Smooth muscle cell (in vitro differentiated cells): ENCODE data around the gene LYPD6B. TPM values are rescaled to one million over a fixed set of nuclear protein-coding genes. Genes with fewer than 3 reads are reported as not detected.

ENCODE experiments used
- DNase-seq: peaks from one replicate; lab custom pipeline; 2025; ENCODE audit not compliant: unreplicated experiment; lab: John Stamatoyannopoulos, UW
- H2AFZ ChIP-seq: fragments of 200-600 bp; sonication (generic); 2 replicates; pipeline ENCODE4 v1.6.0; 2016; ENCODE audit warnings: antibody characterized with exemption, low read depth, mild to moderate bottlenecking
- H3F3A ChIP-seq: fragments of 200-600 bp; sonication (generic); 2 replicates; pipeline ENCODE4 v1.6.0; 2017; ENCODE audit warnings: antibody characterized with exemption, low read depth
- H3K27ac ChIP-seq: fragments of 200-600 bp; sonication (generic); 2 replicates; pipeline ENCODE4 v1.5.1; 2016; ENCODE audit warnings: low read depth, mild to moderate bottlenecking
- H3K27me3 ChIP-seq: fragments of 200-600 bp; sonication (generic); 2 replicates; pipeline ENCODE4 v1.6.1; 2016; ENCODE audit warnings: low read depth, mild to moderate bottlenecking
- H3K36me3 ChIP-seq: fragments of 200-600 bp; sonication (generic); 2 replicates; pipeline ENCODE4 v1.5.1; 2016; ENCODE audit warnings: low read depth
- H3K4me1 ChIP-seq: fragments of 200-600 bp; sonication (generic); 2 replicates; pipeline ENCODE4 v1.5.1; 2016; ENCODE audit warnings: low read depth
- H3K4me2 ChIP-seq: fragments of 200-600 bp; sonication (generic); 2 replicates; pipeline ENCODE4 v1.6.0; 2016; ENCODE audit warnings: mild to moderate bottlenecking
- H3K4me3 ChIP-seq: fragments of 200-600 bp; sonication (generic); 2 replicates; pipeline ENCODE4 v1.5.1; 2016; ENCODE audit warnings: mild to moderate bottlenecking
- H3K79me2 ChIP-seq: fragments of 200-600 bp; sonication (generic); 2 replicates; pipeline ENCODE4 v1.6.0; 2016; ENCODE audit warnings: low read depth, mild to moderate bottlenecking
- H3K9ac ChIP-seq: fragments of 200-600 bp; sonication (generic); 2 replicates; pipeline ENCODE4 v1.6.0; 2016; ENCODE audit warnings: low read depth
- H3K9me3 ChIP-seq: fragments of 200-600 bp; sonication (generic); replicated peaks from 2 replicates; pipeline ENCODE4 v1.5.1; 2016; ENCODE audit warnings: low read depth
- H4K20me1 ChIP-seq: fragments of 200-600 bp; sonication (generic); 2 replicates; pipeline ENCODE4 v1.6.0; 2016; ENCODE audit warnings: low read depth
- WGBS: methylation state at CpG from one replicate; pipeline ENCODE4 v1.1.7; 2016; ENCODE audit warnings: low lambda C conversion rate; 5-methylcytosine and 5-hydroxymethylcytosine counted together
- polyA plus RNA-seq: library from polyadenylated mRNA; unstranded; fragments of >200 nt; fragmentation: Nextera tagmentation; extraction: Ambion mirVana; gene quantifications from 2 replicates; pipeline ENCODE4 v1.2.1, GENCODE V29; 2016
- total RNA-seq: library from RNA; depleted of rRNA; stranded (reverse); fragments of >200 nt; gene quantifications from 2 replicates; pipeline ENCODE4 v1.2.3, GENCODE V29; 2014
- TF ChIP-seq, protein P1 (sequence below): fragments of 200-600 bp; sonication (generic); IDR thresholded peaks from 2 replicates; pipeline ENCODE4 v1.5.1; 2017; ENCODE audit warnings: borderline replicate concordance, mild to moderate bottlenecking, antibody characterized with exemption; ENCODE audit not compliant: insufficient read depth, poor library complexity, severe bottlenecking

Gene LYPD6B
- total and polyA plus RNA-seq, 2 experiments from 2014 or later, result 4.9 to 10.6 TPM

GRCh38 chr2:149036507-149037293 is 1.8 kb upstream of the LYPD6B start:
- Histone ChIP-seq H3F3A (no peaks in the 10 kb centered on the region), H3K36me3 (no peaks in the 10 kb centered on the region), H3K4me3 (no peak overlapping the region), H3K27ac (no peak overlapping the region), H3K27me3 (peaks cover 61% of the 10 kb centered on the region), H4K20me1 (no peaks in the 10 kb centered on the region), H3K9me3 (no peaks in the 10 kb centered on the region), H3K4me1 (no peaks in the 10 kb centered on the region), H3K4me2 (no peak overlapping the region), H2AFZ (no peak overlapping the region), H3K79me2 (no peaks in the 10 kb centered on the region), H3K9ac (no peak overlapping the region)
- 88% methylated on average over 4 of the region's 4 CpGs for WGBS
- DNase-seq, result no peak
- TF ChIP-seq, protein P1, sequence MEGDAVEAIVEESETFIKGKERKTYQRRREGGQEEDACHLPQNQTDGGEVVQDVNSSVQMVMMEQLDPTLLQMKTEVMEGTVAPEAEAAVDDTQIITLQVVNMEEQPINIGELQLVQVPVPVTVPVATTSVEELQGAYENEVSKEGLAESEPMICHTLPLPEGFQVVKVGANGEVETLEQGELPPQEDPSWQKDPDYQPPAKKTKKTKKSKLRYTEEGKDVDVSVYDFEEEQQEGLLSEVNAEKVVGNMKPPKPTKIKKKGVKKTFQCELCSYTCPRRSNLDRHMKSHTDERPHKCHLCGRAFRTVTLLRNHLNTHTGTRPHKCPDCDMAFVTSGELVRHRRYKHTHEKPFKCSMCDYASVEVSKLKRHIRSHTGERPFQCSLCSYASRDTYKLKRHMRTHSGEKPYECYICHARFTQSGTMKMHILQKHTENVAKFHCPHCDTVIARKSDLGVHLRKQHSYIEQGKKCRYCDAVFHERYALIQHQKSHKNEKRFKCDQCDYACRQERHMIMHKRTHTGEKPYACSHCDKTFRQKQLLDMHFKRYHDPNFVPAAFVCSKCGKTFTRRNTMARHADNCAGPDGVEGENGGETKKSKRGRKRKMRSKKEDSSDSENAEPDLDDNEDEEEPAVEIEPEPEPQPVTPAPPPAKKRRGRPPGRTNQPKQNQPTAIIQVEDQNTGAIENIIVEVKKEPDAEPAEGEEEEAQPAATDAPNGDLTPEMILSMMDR, result no peak

DNA sequence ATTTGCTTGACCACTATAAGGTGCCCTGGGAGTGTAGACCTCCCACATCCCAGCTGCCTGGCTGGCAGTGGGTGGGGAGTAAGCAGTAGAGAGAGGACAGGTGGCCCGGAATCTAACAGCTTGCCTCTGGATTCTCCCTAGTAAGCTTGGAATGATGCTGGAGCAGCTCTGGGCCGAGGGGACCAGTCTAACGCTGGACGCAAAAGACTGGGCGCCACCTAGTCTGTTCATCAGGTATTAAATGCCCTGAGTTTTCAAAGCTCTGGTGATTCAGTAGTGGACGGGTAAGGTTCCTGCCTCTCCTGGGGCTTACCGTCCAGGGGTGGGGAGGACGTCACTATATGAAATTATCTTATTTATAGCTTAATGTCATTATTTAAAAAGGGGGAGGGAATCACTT is 648 bp upstream of the LYPD6B start:
- Histone ChIP-seq H3K9me3 (no peaks in the 10 kb centered on the region), H3K4me1 (no peaks in the 10 kb centered on the region), H3K79me2 (no peaks in the 10 kb centered on the region), H3K9ac (no peak overlapping the region), H3K4me3 (peak overlapping the region; percentile 55), H3K36me3 (no peaks in the 10 kb centered on the region), H3F3A (no peaks in the 10 kb centered on the region), H3K27me3 (peaks cover 61% of the 10 kb centered on the region), H3K27ac (no peak overlapping the region), H2AFZ (no peak overlapping the region), H4K20me1 (no peaks in the 10 kb centered on the region), H3K4me2 (peak overlapping the region; percentile 88)
- TF ChIP-seq, protein P1, result no peak
- WGBS, result 30% methylated on average over 8 of the region's 8 CpGs
- no peak for DNase-seq

DNA sequence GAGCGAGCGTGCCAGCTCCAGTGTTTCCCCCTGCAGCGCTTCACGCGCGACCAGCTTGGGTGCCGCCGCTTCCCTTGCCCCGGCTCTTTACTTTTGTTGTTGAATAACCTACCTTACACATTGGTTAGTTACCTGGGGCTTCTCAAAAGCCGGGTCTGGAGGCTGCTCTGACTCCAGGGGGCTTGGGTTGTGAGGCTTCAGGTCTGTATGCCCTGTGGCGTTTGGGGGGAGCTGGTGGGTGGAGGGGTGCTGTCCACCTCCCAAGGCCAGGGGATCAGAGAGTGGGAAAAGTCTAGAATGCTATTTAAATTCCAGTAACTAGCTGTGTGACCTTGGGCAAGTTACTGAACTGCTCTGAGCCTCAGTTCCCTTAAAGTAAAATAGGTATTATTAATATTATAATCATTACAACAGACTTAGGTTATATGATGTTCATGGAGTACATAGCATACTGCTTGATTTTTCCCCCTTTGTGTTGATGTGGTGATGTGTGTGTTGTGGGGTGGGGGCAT is 770 bp downstream of the LYPD6B start:
- DNase-seq, result no peak
- H3K9ac ChIP-seq, result no peak overlapping the region
- peaks cover 58% of the 10 kb centered on the region for H3K27me3 ChIP-seq
- H4K20me1 ChIP-seq, result no peaks in the 10 kb centered on the region
- H3K36me3 ChIP-seq, result no peaks in the 10 kb centered on the region
- H3K79me2 ChIP-seq, result peaks cover 10% of the 10 kb centered on the region
- 24% methylated on average over 11 of the region's 11 CpGs for WGBS
- H3K9me3 ChIP-seq, result no peaks in the 10 kb centered on the region
- H3K4me3 ChIP-seq, result peak overlapping the region; percentile 55
- no peaks in the 10 kb centered on the region for H3F3A ChIP-seq
- TF ChIP-seq, protein P1, result no peak
- H3K27ac ChIP-seq, result no peak overlapping the region
- no peaks in the 10 kb centered on the region for H3K4me1 ChIP-seq
- peak overlapping the region; percentile 88 for H3K4me2 ChIP-seq
- peak overlapping the region; percentile 79 for H2AFZ ChIP-seq
